Measurements from ENCODE around the gene EVPLL.
"Not testable (repeated sequence)": the region's sequence is repeated elsewhere in the genome, so short reads cannot be mapped to it uniquely, and the experiment has no call there.

Gene EVPLL

GRCh38 chr17:18381158-18381952 lies 3.8 kb downstream of the EVPLL start:
- H2BK12ac ChIP-seq (ENCODE audit: low read length in 2 of 2), result no peak overlapping the region
- no peak overlapping the region for H3K9ac ChIP-seq (ENCODE audit: low read length)
- H3K18ac ChIP-seq (ENCODE audit: low read depth in 1 of 2, low read length in 2 of 2), result no peak overlapping the region
- H3K79me1 ChIP-seq (replicated peaks; ENCODE audit: low read length, poor library complexity, severe bottlenecking), result no peaks in the 10 kb centered on the region
- no peak overlapping the region for H2AK5ac ChIP-seq (ENCODE audit: low read length, severe bottlenecking)
- H3K14ac ChIP-seq (ENCODE audit: low read length in 2 of 2), result peak overlapping the region in 1 of 2 experiments; percentile 83
- no peak overlapping the region for H4K91ac ChIP-seq (ENCODE audit: low read length)
- no peak overlapping the region for H2BK5ac ChIP-seq (ENCODE audit: low read depth, low read length, poor library complexity, severe bottlenecking)
- DNase-seq, result no peak
- H3K4me3 ChIP-seq (ENCODE audit: insufficient read depth in 1 of 2, low read depth in 1 of 2, low read length in 2 of 2), result no peak overlapping the region
- no peak overlapping the region for H3K23ac ChIP-seq (ENCODE audit: low read length in 2 of 2)
- no peak overlapping the region for H3K27ac ChIP-seq (ENCODE audit: low read length, poor library complexity, severe bottlenecking)
- no peak overlapping the region for H4K8ac ChIP-seq (ENCODE audit: low read length)
- no peak overlapping the region for H3K4me2 ChIP-seq (ENCODE audit: low read length, poor library complexity, severe bottlenecking)
- H3K9me3 ChIP-seq (ENCODE audit: control insufficient read depth, low read length), result no peaks in the 10 kb centered on the region
- peaks cover 18 to 34% of the 10 kb centered on the region in 2 experiments for H3K27me3 ChIP-seq (ENCODE audit: control insufficient read depth in 1 of 2, insufficient read depth in 1 of 2, low read length in 2 of 2)
- no peak overlapping the region for H2BK15ac ChIP-seq (ENCODE audit: low read depth, poor library complexity, severe bottlenecking)
- no peak overlapping the region for H3K4ac ChIP-seq (ENCODE audit: low read depth in 1 of 2, low read length in 2 of 2)
- H2AFZ ChIP-seq (ENCODE audit: low read depth, low read length), result no peak overlapping the region
- no peaks in the 10 kb centered on the region for H3K4me1 ChIP-seq (ENCODE audit: control insufficient read depth, insufficient read depth, low read depth, low read length)
- WGBS, result 85% methylated on average over 23 of the region's 23 CpGs
- no peaks in the 10 kb centered on the region for H3K36me3 ChIP-seq (ENCODE audit: control insufficient read depth in 1 of 2, insufficient read depth in 2 of 2, low read depth in 1 of 2, low read length in 2 of 2)
- H2BK120ac ChIP-seq (ENCODE audit: low read depth, low read length), result no peak overlapping the region

DNA sequence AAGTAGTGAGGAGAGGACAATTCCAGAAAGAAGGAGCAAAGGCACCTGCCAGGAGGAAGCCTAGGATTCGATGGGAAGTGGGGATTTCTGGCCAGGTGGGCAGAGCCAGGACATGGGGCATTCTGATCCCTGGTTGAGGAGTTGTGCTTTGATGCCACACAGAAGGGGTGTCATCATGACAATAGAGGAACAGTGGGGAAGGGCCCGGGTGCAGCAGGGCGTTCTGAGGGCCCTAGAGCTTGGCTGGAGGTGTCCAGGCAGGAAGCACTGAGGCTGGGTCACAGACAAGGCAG lies 4.3 kb downstream of the EVPLL start:
- Histone ChIP-seq H3K14ac (ENCODE audit: low read length in 2 of 2) (peak overlapping the region in 1 of 2 experiments; percentile 48), H4K91ac (ENCODE audit: low read length) (no peak overlapping the region), H3K18ac (ENCODE audit: low read depth in 1 of 2, low read length in 2 of 2) (no peak overlapping the region), H3K9ac (ENCODE audit: low read length) (no peak overlapping the region), H3K4me2 (ENCODE audit: low read length, poor library complexity, severe bottlenecking) (no peak overlapping the region), H3K27me3 (ENCODE audit: control insufficient read depth in 1 of 2, insufficient read depth in 1 of 2, low read length in 2 of 2) (peaks cover 18 to 34% of the 10 kb centered on the region in 2 experiments), H3K4ac (ENCODE audit: low read depth in 1 of 2, low read length in 2 of 2) (no peak overlapping the region), H2AK5ac (ENCODE audit: low read length, severe bottlenecking) (no peak overlapping the region), H4K8ac (ENCODE audit: low read length) (no peak overlapping the region), H2AFZ (ENCODE audit: low read depth, low read length) (no peak overlapping the region), H2BK12ac (ENCODE audit: low read length in 2 of 2) (no peak overlapping the region), H3K79me1 (replicated peaks; ENCODE audit: low read length, poor library complexity, severe bottlenecking) (no peaks in the 10 kb centered on the region), H2BK120ac (ENCODE audit: low read depth, low read length) (no peak overlapping the region), H3K4me3 (ENCODE audit: insufficient read depth in 1 of 2, low read depth in 1 of 2, low read length in 2 of 2) (no peak overlapping the region), H3K4me1 (ENCODE audit: control insufficient read depth, insufficient read depth, low read depth, low read length) (no peaks in the 10 kb centered on the region), H2BK5ac (ENCODE audit: low read depth, low read length, poor library complexity, severe bottlenecking) (no peak overlapping the region), H3K9me3 (ENCODE audit: control insufficient read depth, low read length) (no peaks in the 10 kb centered on the region), H3K27ac (ENCODE audit: low read length, poor library complexity, severe bottlenecking) (no peak overlapping the region), H3K23ac (ENCODE audit: low read length in 2 of 2) (no peak overlapping the region), H2BK15ac (ENCODE audit: low read depth, poor library complexity, severe bottlenecking) (no peak overlapping the region), H3K36me3 (ENCODE audit: control insufficient read depth in 1 of 2, insufficient read depth in 2 of 2, low read depth in 1 of 2, low read length in 2 of 2) (no peaks in the 10 kb centered on the region)
- 95% methylated on average over 3 of the region's 3 CpGs for WGBS
- no peak for DNase-seq

DNA sequence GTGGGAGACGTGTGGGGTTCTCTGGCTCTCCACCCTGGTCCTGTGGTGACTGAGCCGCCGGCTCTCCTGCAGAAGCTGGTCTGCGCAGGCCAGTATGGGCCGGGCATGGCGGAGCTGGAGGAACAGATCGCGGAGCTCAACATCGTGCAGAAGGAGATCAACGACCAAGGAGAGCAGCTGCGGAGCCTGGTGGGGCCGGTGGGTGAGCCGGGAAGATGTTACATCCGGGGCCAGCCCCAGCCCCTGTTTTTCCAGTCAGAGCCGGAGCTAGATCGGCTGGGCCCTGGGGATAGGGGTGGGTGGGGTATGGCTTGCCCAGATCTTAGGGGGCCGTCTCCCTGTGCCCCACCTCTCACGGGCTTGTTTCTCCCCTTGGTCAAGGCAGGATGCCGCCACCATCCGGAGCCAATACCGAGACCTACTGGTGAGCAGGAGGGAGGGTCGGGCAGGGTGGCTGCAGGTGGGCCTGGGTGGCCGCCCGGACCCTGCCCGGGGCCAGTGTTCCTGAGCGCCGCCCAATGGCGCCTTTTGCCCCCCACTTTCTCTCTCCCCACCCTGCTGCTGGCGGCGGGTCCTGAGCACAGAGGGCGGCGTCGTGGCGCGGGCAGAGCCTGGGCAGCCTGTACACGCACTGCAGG lies 5.0 kb downstream of the EVPLL start:
- Histone ChIP-seq H2BK12ac (ENCODE audit: low read length in 2 of 2) (no peak overlapping the region), H2BK5ac (ENCODE audit: low read depth, low read length, poor library complexity, severe bottlenecking) (no peak overlapping the region), H4K91ac (ENCODE audit: low read length) (no peak overlapping the region), H3K9ac (ENCODE audit: low read length) (no peak overlapping the region), H2BK120ac (ENCODE audit: low read depth, low read length) (no peak overlapping the region), H3K36me3 (ENCODE audit: control insufficient read depth in 1 of 2, insufficient read depth in 2 of 2, low read depth in 1 of 2, low read length in 2 of 2) (no peaks in the 10 kb centered on the region), H4K8ac (ENCODE audit: low read length) (no peak overlapping the region), H3K18ac (ENCODE audit: low read depth in 1 of 2, low read length in 2 of 2) (no peak overlapping the region), H3K27me3 (ENCODE audit: control insufficient read depth in 1 of 2, insufficient read depth in 1 of 2, low read length in 2 of 2) (peaks cover 18 to 34% of the 10 kb centered on the region in 2 experiments), H2BK15ac (ENCODE audit: low read depth, poor library complexity, severe bottlenecking) (no peak overlapping the region), H3K23ac (ENCODE audit: low read length in 2 of 2) (no peak overlapping the region), H3K4me2 (ENCODE audit: low read length, poor library complexity, severe bottlenecking) (no peak overlapping the region), H2AK5ac (ENCODE audit: low read length, severe bottlenecking) (no peak overlapping the region), H3K79me1 (replicated peaks; ENCODE audit: low read length, poor library complexity, severe bottlenecking) (no peaks in the 10 kb centered on the region), H3K4ac (ENCODE audit: low read depth in 1 of 2, low read length in 2 of 2) (no peak overlapping the region), H3K14ac (ENCODE audit: low read length in 2 of 2) (no peak overlapping the region), H3K4me3 (ENCODE audit: insufficient read depth in 1 of 2, low read depth in 1 of 2, low read length in 2 of 2) (no peak overlapping the region), H2AFZ (ENCODE audit: low read depth, low read length) (no peak overlapping the region), H3K27ac (ENCODE audit: low read length, poor library complexity, severe bottlenecking) (no peak overlapping the region), H3K4me1 (ENCODE audit: control insufficient read depth, insufficient read depth, low read depth, low read length) (no peaks in the 10 kb centered on the region), H3K9me3 (ENCODE audit: control insufficient read depth, low read length) (no peaks in the 10 kb centered on the region)
- WGBS, result 90% methylated on average over 25 of the region's 36 CpGs
- no peak for DNase-seq

DNA sequence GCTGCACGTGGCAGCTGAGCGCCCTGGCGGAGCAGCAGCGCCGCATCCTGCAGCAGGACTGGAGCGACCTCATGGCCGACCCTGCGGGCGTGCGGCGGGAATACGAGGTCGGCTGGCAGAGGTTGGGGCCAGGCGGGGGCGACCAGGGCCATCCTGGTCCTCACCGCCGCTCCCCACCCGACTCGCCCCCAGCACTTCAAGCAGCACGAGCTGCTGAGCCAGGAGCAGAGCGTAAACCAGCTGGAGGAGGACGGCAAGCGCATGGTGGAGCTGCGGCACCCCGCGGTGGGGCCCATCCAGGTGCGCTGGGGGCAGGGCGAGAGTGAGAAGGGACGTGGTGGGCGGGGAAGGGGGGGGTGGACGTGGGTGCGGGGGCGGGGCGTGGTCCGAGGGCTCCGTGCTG lies 5.5 kb downstream of the EVPLL start:
- H2BK15ac ChIP-seq (ENCODE audit: low read depth, poor library complexity, severe bottlenecking); H3K4ac ChIP-seq (ENCODE audit: low read depth in 1 of 2, low read length in 2 of 2); DNase-seq; H3K9me3 ChIP-seq (ENCODE audit: control insufficient read depth, low read length); H3K79me1 ChIP-seq (replicated peaks; ENCODE audit: low read length, poor library complexity, severe bottlenecking); H3K27ac ChIP-seq (ENCODE audit: low read length, poor library complexity, severe bottlenecking); H4K91ac ChIP-seq (ENCODE audit: low read length); H3K9ac ChIP-seq (ENCODE audit: low read length); H3K23ac ChIP-seq (ENCODE audit: low read length in 2 of 2); H2AFZ ChIP-seq (ENCODE audit: low read depth, low read length); H2BK120ac ChIP-seq (ENCODE audit: low read depth, low read length); H4K8ac ChIP-seq (ENCODE audit: low read length); H2AK5ac ChIP-seq (ENCODE audit: low read length, severe bottlenecking); H3K14ac ChIP-seq (ENCODE audit: low read length in 2 of 2); H3K36me3 ChIP-seq (ENCODE audit: control insufficient read depth in 1 of 2, insufficient read depth in 2 of 2, low read depth in 1 of 2, low read length in 2 of 2); H3K4me1 ChIP-seq (ENCODE audit: control insufficient read depth, insufficient read depth, low read depth, low read length); H3K4me3 ChIP-seq (ENCODE audit: insufficient read depth in 1 of 2, low read depth in 1 of 2, low read length in 2 of 2); H3K4me2 ChIP-seq (ENCODE audit: low read length, poor library complexity, severe bottlenecking); H2BK12ac ChIP-seq (ENCODE audit: low read length in 2 of 2); H2BK5ac ChIP-seq (ENCODE audit: low read depth, low read length, poor library complexity, severe bottlenecking); H3K18ac ChIP-seq (ENCODE audit: low read depth in 1 of 2, low read length in 2 of 2): not testable (repeated sequence)
- peaks cover 19 to 34% of the 10 kb centered on the region in 2 experiments for H3K27me3 ChIP-seq (ENCODE audit: control insufficient read depth in 1 of 2, insufficient read depth in 1 of 2, low read length in 2 of 2)
- 74% methylated on average over 33 of the region's 36 CpGs for WGBS

Data from mesenchymal stem cell (in vitro differentiated cells and primary cell).